Omental fat pad (tissue), 4 donors: Measurements from ENCODE around the gene TNNI3K. TPM values are rescaled to one million over a fixed set of nuclear protein-coding genes. Genes with fewer than 3 reads are reported as not detected.

Experiments used
- ATAC-seq: fragments of 150-250 bp; one replicate; pipeline ENCODE4 v1.9.1; 2016; ENCODE audit warnings: mild to moderate bottlenecking, moderate library complexity; ENCODE audit not compliant: low FRiP score
- DNase-seq: peaks from one replicate; pipeline ENCODE4 v3.0.0-alpha.2; 2019; ENCODE audit warnings: low spot score
- CTCF ChIP-seq, 3 donors: fragments of 450-650 bp; IDR thresholded peaks; one replicate each; pipeline ENCODE4 v1.5.1; 2016 to 2017; ENCODE audit warnings: antibody characterized with exemption in 3 of 3, mild to moderate bottlenecking in 3 of 3, moderate library complexity in 2 of 3
- total RNA-seq, 4 donors: library from RNA; depleted of rRNA; stranded (reverse); fragments of >200 nt; gene quantifications; one replicate each; pipeline ENCODE4 v1.1.0, GENCODE V29; 2016

Gene TNNI3K
- total RNA-seq, 4 donors from 2014 or later, result 1.4 to 3.6 TPM; not detected in 2

- ATAC-seq (no peak), DNase-seq (no peak)
- TF ChIP-seq CTCF (IDR thresholded peaks at IDR 0.05), result no peak
Observed at GRCh38 chr1:74205266-74205665, 29.9 kb upstream of the TNNI3K start.

DNA sequence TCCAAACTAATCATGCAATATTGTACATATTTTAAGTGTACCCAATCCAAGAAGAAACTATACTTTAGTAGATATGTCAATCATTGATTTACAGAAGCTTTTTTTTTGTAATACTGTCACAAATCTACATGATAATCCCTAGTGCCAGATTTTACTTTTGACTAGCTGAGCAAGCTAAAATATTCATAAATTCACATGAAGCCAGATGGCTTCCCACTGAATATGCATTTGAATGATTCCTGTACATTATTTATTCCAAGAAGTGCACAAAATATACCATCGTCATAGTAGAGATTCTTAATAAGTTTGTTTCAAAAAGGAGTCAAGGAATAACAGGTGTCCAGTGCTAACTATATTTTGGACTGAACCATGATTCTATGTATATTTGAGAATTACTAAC, 20.0 kb upstream of the TNNI3K start:
- DNase-seq (no peak), ATAC-seq (no peak)
- TF ChIP-seq CTCF (IDR thresholded peaks at IDR 0.05), result no peak

DNA sequence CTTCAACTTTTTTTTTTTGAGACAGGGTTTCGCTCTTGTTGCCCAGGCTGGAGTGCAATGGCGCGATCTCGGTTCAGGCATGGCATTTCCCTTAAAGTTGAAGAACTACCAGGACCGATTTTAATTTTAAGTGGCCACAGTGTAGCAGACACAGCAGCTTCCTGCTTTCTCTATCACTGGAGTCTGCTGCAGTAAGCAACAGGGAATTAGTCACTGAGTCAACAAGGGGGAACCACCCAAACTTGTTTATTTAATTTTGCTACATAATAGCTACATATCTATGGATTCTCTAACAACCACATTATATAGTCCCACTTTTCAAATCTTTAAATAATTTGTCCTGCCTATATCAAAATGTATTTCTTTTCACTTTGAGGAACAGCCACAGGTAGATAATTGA, 12.5 kb upstream of the TNNI3K start:
- ATAC-seq, result no peak
- no peak for TF ChIP-seq CTCF (IDR thresholded peaks at IDR 0.05)
- no peak for DNase-seq

- DNase-seq (no peak), ATAC-seq (no peak)
Observed at GRCh38 chr1:74223453-74223852, 11.7 kb upstream of the TNNI3K start.

DNA sequence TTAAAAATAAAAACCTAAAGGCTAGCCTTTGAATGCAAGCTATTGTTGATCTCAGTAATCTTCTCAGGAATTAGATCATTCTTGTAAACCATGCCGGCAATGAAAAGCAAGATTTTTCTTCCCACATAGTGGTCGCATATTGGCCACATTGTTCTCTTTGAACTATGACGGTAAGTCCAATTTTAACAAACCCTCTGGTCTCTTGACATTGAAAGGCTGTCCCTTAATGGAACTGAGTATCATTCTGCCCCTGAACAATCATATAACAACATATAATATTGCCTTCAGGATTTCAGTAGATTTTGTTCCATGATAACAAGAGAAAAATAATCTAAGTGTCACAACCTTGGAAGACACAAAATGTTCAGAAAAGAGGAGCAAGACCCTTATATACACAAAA, 1.3 kb downstream of the TNNI3K start:
- no peak for DNase-seq
- TF ChIP-seq CTCF (IDR thresholded peaks at IDR 0.05), result no peak
- no peak for ATAC-seq

More at GRCh38 chr1:74223453-74223852, 11.7 kb upstream of the TNNI3K start:
- TF ChIP-seq CTCF (IDR thresholded peaks at IDR 0.05), result no peak

DNA sequence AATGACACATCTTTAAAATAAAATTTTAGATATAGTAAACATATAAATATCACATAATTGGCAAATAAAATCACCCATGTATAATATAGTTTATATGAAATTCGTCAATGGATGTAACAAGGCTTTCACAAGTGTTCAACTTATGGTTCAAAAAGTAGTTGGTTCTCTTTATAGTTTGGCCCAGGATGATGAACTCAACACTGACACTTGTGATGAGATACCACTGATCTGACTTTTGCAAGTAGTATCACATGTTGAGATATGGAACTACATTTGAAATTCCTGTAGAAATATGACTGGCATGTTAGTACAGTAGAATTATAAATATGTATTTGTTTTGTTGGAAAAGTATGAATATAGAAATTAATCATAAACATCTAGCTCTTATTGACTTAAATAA, 1.8 kb downstream of the TNNI3K start:
- no peak for TF ChIP-seq CTCF (IDR thresholded peaks at IDR 0.05)
- DNase-seq (no peak), ATAC-seq (no peak)

- TF ChIP-seq CTCF (IDR thresholded peaks at IDR 0.05), result no peak
- no peak for DNase-seq
- no peak for ATAC-seq
Observed at GRCh38 chr1:74237787-74238186, 2.6 kb downstream of the TNNI3K start.
